ENCODE data around the gene GALNTL6. TPM values are rescaled to one million over a fixed set of nuclear protein-coding genes. Genes with fewer than 3 reads are reported as not detected.

Gene GALNTL6
- total and polyA plus RNA-seq, 2 of the 4 experiments (the other 2 are of a cell fraction), result under 0.01 TPM; not detected in 1

- no peak overlapping the region for H4K5ac ChIP-seq (ENCODE audit: low read depth, low read length)
- H3K9me3 ChIP-seq (ENCODE audit: control insufficient read depth, insufficient read depth, low read length), result no peaks in the 10 kb centered on the region
- no peak overlapping the region for H2BK20ac ChIP-seq (ENCODE audit: low read depth, low read length)
- no peak overlapping the region for H2BK5ac ChIP-seq (ENCODE audit: low read depth, low read length, poor library complexity, severe bottlenecking)
- H3K4me3 ChIP-seq (ENCODE audit: insufficient read depth, low read depth, low read length), result no peak overlapping the region
- ChIA-PET CTCF (no interaction called here), POLR2A (ENCODE audit: unreplicated experiment) (no interaction called here)
- no CpG with 5 or more reads among the region's 3 CpGs for WGBS, 2 experiments (ENCODE audit: extremely low coverage in 2 of 2, insufficient read length in 1 of 2)
- H3K56ac ChIP-seq (ENCODE audit: extremely low read depth, insufficient read depth, low read length), result no peak overlapping the region
- H3K9me1 ChIP-seq (ENCODE audit: insufficient read depth, low read length), result no peaks in the 10 kb centered on the region
- no peak overlapping the region for H3K14ac ChIP-seq (replicated peaks; ENCODE audit: low read depth, low read length)
- H3K79me1 ChIP-seq (ENCODE audit: low read depth in 1 of 2, low read length in 2 of 2), result no peaks in the 10 kb centered on the region
- H2BK15ac ChIP-seq (ENCODE audit: low read depth, low read length), result no peak overlapping the region
- in situ Hi-C loops (cut with MboI; ENCODE audit: low sequenced_read_pairs) (no loop called here), intact Hi-C loops (cut with micrococcal nuclease) (no loop called here), dilution Hi-C loops (cut with HindIII; ENCODE audit: low sequenced_read_pairs, unreplicated experiment) (no loop called here)
- no peaks in the 10 kb centered on the region for H3K36me3 ChIP-seq (ENCODE audit: control insufficient read depth, insufficient read depth, low read length)
- H3K27me3 ChIP-seq (ENCODE audit: control insufficient read depth, insufficient read depth, low read length), result no peaks in the 10 kb centered on the region
- no peak overlapping the region for H2AK9ac ChIP-seq (replicated peaks; ENCODE audit: low read depth, low read length, poor library complexity)
- no peak overlapping the region for H3K27ac ChIP-seq (ENCODE audit: insufficient read depth, low read length)
- H2BK120ac ChIP-seq (ENCODE audit: low read depth, low read length), result no peak overlapping the region
- no peak overlapping the region for H4K8ac ChIP-seq (ENCODE audit: low read depth in 2 of 2, low read length in 2 of 2)
- no peaks in the 10 kb centered on the region for H4K20me1 ChIP-seq (ENCODE audit: insufficient read depth, low read length)
- H3K4me1 ChIP-seq (ENCODE audit: control insufficient read depth, insufficient read depth, low read length), result no peaks in the 10 kb centered on the region
- no peak overlapping the region for H3K4me2 ChIP-seq (ENCODE audit: low read depth, low read length)
- BruUV-seq (replicated peaks), result no TSS peak
- no peak overlapping the region for H3K9ac ChIP-seq (ENCODE audit: low read depth, low read length)
- no peak for TF ChIP-seq RAD21 (IDR thresholded peaks at IDR 0.05; ENCODE audit: low read length)
- TF ChIP-seq MXI1 (IDR thresholded peaks at IDR 0.05; ENCODE audit: borderline replicate concordance, low read depth, low read length), result no peak
- TF ChIP-seq NFE2L2 (IDR thresholded peaks at IDR 0.05; ENCODE audit: low read depth, low read length), result no peak
- TF ChIP-seq, protein P1, sequence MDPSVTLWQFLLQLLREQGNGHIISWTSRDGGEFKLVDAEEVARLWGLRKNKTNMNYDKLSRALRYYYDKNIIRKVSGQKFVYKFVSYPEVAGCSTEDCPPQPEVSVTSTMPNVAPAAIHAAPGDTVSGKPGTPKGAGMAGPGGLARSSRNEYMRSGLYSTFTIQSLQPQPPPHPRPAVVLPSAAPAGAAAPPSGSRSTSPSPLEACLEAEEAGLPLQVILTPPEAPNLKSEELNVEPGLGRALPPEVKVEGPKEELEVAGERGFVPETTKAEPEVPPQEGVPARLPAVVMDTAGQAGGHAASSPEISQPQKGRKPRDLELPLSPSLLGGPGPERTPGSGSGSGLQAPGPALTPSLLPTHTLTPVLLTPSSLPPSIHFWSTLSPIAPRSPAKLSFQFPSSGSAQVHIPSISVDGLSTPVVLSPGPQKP (IDR thresholded peaks at IDR 0.05; ENCODE audit: borderline replicate concordance, low read depth, low read length), result no peak
- TF ChIP-seq RCOR1 (IDR thresholded peaks at IDR 0.05; ENCODE audit: insufficient replicate concordance, low read length), result no peak
- H3K23ac ChIP-seq (ENCODE audit: low read depth, low read length), result no peak overlapping the region
- no peak overlapping the region for H4K91ac ChIP-seq (ENCODE audit: insufficient read depth, low read depth, low read length)
- no peak overlapping the region for H2AFZ ChIP-seq (replicated peaks; ENCODE audit: low read length, poor library complexity)
- ATAC-seq (ENCODE audit: low read depth), result no peak
- H3K4ac ChIP-seq (ENCODE audit: low read depth, low read length), result no peak overlapping the region
- H2AK5ac ChIP-seq (ENCODE audit: low read depth, low read length), result no peak overlapping the region
- no peak overlapping the region for H3K18ac ChIP-seq (ENCODE audit: low read depth, low read length)
- no peak for DNase-seq
These were observed 330.6 kb downstream of the GALNTL6 start for GRCh38 chr4:172143605-172144314.
